ENCODE results near the gene ZMPSTE24. TPM values are rescaled to one million over a fixed set of nuclear protein-coding genes. Genes with fewer than 3 reads are reported as not detected.
A peak's percentile ranks its signal among the peaks of the same experiment; 100 is the strongest.
"Not testable (repeated sequence)": the region's sequence is repeated elsewhere in the genome, so short reads cannot be mapped to it uniquely, and the experiment has no call there.

The ZMPSTE24 gene
- polyA plus RNA-seq, 6 donors from 2014 or later: 17.1 to 24.8 (median 20.7) TPM

GRCh38 chr1:40331403-40331802, 73.4 kb downstream of the ZMPSTE24 start:
- H3K27ac Mint-ChIP-seq; DNase-seq; H3K4me1 Mint-ChIP-seq; H3K27me3 Mint-ChIP-seq; ATAC-seq (ENCODE audit: low read depth in 2 of 2); H3K36me3 Mint-ChIP-seq; H3K4me3 Mint-ChIP-seq: not testable (repeated sequence)
- H3K9me3 Mint-ChIP-seq: peaks cover 0 to 12% (median 1%) of the 10 kb centered on the region in 7 donors

- no peak overlapping the region for H3K4me3 Mint-ChIP-seq
- no peaks in the 10 kb centered on the region for H3K4me1 Mint-ChIP-seq
- H3K9me3 Mint-ChIP-seq: peaks cover 0 to 10% (median 0%) of the 10 kb centered on the region in 7 donors
- DNase-seq: no peak
- ATAC-seq (ENCODE audit: low read depth in 2 of 2): no peak
- H3K27ac Mint-ChIP-seq: peak overlapping the region in 1 of 6 donors; percentile 38
- peaks cover 0 to 9% (median 0%) of the 10 kb centered on the region in 3 donors for H3K27me3 Mint-ChIP-seq
- H3K36me3 Mint-ChIP-seq: no peaks in the 10 kb centered on the region
Observed at GRCh38 chr1:40332695-40333094, 74.7 kb downstream of the ZMPSTE24 start.

GRCh38 chr1:40337443-40337842, 79.4 kb downstream of the ZMPSTE24 start:
- H3K9me3 Mint-ChIP-seq: peaks cover 0 to 5% (median 0%) of the 10 kb centered on the region in 7 donors
- no peak overlapping the region for H3K27ac Mint-ChIP-seq
- H3K4me1 Mint-ChIP-seq: peaks cover 32 to 41% (median 41%) of the 10 kb centered on the region in 3 donors
- H3K4me3 Mint-ChIP-seq: no peak overlapping the region
- ATAC-seq (ENCODE audit: low read depth in 2 of 2): no peak
- no peak for DNase-seq
- H3K27me3 Mint-ChIP-seq: peaks cover 0 to 9% (median 0%) of the 10 kb centered on the region in 3 donors
- H3K36me3 Mint-ChIP-seq: no peaks in the 10 kb centered on the region

- Mint-ChIP-seq H3K27ac (peak overlapping the region in 5 of 6 donors; percentile 2 to 78 (median 23)), H3K36me3 (no peaks in the 10 kb centered on the region), H3K4me1 (peaks cover 38 to 51% (median 50%) of the 10 kb centered on the region in 3 donors), H3K9me3 (peaks cover 0 to 2% (median 0%) of the 10 kb centered on the region in 7 donors), H3K27me3 (no peaks in the 10 kb centered on the region), H3K4me3 (peak overlapping the region in 6 of 8 donors; percentile 39 to 88 (median 62))
- peak; percentile 91 to 95 for ATAC-seq (ENCODE audit: low read depth in 2 of 2)
- peak; percentile 86 for DNase-seq
Observed at GRCh38 chr1:40338745-40339419, 80.8 kb downstream of the ZMPSTE24 start.

- H3K36me3 Mint-ChIP-seq: no peaks in the 10 kb centered on the region
- no peak for ATAC-seq (ENCODE audit: low read depth in 2 of 2)
- H3K4me3 Mint-ChIP-seq: peak overlapping the region in 5 of 8 donors; percentile 10 to 88 (median 64)
- peaks cover 46 to 59% (median 58%) of the 10 kb centered on the region in 3 donors for H3K4me1 Mint-ChIP-seq
- H3K27ac Mint-ChIP-seq: peak overlapping the region in 5 of 6 donors; percentile 39 to 70 (median 61)
- peaks cover 0 to 2% (median 0%) of the 10 kb centered on the region in 7 donors for H3K9me3 Mint-ChIP-seq
- no peaks in the 10 kb centered on the region for H3K27me3 Mint-ChIP-seq
- no peak for DNase-seq
Observed at GRCh38 chr1:40339420-40340323, 81.6 kb downstream of the ZMPSTE24 start.

- no peak for ATAC-seq (ENCODE audit: low read depth in 2 of 2)
- DNase-seq: no peak
Observed at GRCh38 chr1:40341491-40342380, 83.7 kb downstream of the ZMPSTE24 start.

GRCh38 chr1:40342381-40342717, 84.3 kb downstream of the ZMPSTE24 start:
- Mint-ChIP-seq H3K4me3 (peak overlapping the region; percentile 23 to 80 (median 46)), H3K4me1 (peaks cover 54 to 71% (median 67%) of the 10 kb centered on the region in 3 donors), H3K27ac (peak overlapping the region; percentile 24 to 91 (median 77))
- not testable (repeated sequence) for ATAC-seq (ENCODE audit: low read depth in 2 of 2); H3K9me3 Mint-ChIP-seq; DNase-seq; H3K27me3 Mint-ChIP-seq; H3K36me3 Mint-ChIP-seq

More at GRCh38 chr1:40341491-40342380, 83.7 kb downstream of the ZMPSTE24 start:
- peaks cover 0 to 2% (median 0%) of the 10 kb centered on the region in 7 donors for H3K9me3 Mint-ChIP-seq
- peaks cover 54 to 70% (median 67%) of the 10 kb centered on the region in 3 donors for H3K4me1 Mint-ChIP-seq
- peak overlapping the region; percentile 50 to 91 (median 77) for H3K27ac Mint-ChIP-seq
- no peaks in the 10 kb centered on the region for H3K27me3 Mint-ChIP-seq
- H3K36me3 Mint-ChIP-seq: no peaks in the 10 kb centered on the region
- H3K4me3 Mint-ChIP-seq: peak overlapping the region in 7 of 8 donors; percentile 23 to 80 (median 50)

Other genes starting within 250 kb of the ZMPSTE24 start
- gene CAP1, start 217.5 kb upstream of the ZMPSTE24 start, polyA plus RNA-seq (ENCODE audit: low read depth in 6 of 6): 100 to 1,000 TPM; 550 to 750 (median 592) TPM
- 100 to 1,000 TPM; 110 to 213 (median 133) TPM for gene PPT1, start 161.0 kb upstream of the ZMPSTE24 start, polyA plus RNA-seq (ENCODE audit: low read depth in 6 of 6)
- gene RLF, start 96.8 kb upstream of the ZMPSTE24 start, polyA plus RNA-seq (ENCODE audit: low read depth in 6 of 6): 10 to 100 TPM; 10.2 to 14.8 (median 12.4) TPM
- gene TMCO2, start 10.3 kb upstream of the ZMPSTE24 start, polyA plus RNA-seq (ENCODE audit: low read depth in 6 of 6): not detected
- 1 to 10 TPM; 1.3 to 5.6 (median 3.2) TPM for gene COL9A2, start 59.0 kb downstream of the ZMPSTE24 start, polyA plus RNA-seq (ENCODE audit: low read depth in 6 of 6)
- gene SMAP2, start 115.5 kb downstream of the ZMPSTE24 start, polyA plus RNA-seq (ENCODE audit: low read depth in 6 of 6): 100 to 1,000 TPM; 480 to 946 (median 649) TPM
- gene ZFP69B, start 192.2 kb downstream of the ZMPSTE24 start, polyA plus RNA-seq (ENCODE audit: low read depth in 6 of 6): 1 to 10 TPM in 5 of 6 donors, not detected in 1; 1.1 to 3.2 (median 2.0) TPM
- 1 to 10 TPM in 5 of 6 donors, not detected in 1; 3.4 to 6.8 (median 6.2) TPM for gene ZFP69, start 219.1 kb downstream of the ZMPSTE24 start, polyA plus RNA-seq (ENCODE audit: low read depth in 6 of 6)

All from naive B cell (primary cell).